DND-41 (cell line): ENCODE data around the gene CEMIP.

Source experiments
- EZH2 ChIP-seq: IDR thresholded peaks from 3 replicates; pipeline ENCODE4 v1.6.1; 2012; ENCODE audit warnings: borderline replicate concordance, low read depth, mild to moderate bottlenecking, moderate library complexity, low read length, inconsistent platforms; ENCODE audit not compliant: severe bottlenecking
- TF ChIP-seq, protein P1 (sequence below): IDR thresholded peaks from 2 replicates; pipeline ENCODE4 v1.5.1; 2012; ENCODE audit warnings: borderline replicate concordance, low read length, moderate library complexity, mild to moderate bottlenecking; ENCODE audit not compliant: poor library complexity, severe bottlenecking; ENCODE audit errors: extremely low read depth

GRCh38 chr15:80932989-80933388 is 153.8 kb downstream of the CEMIP start:
- TF ChIP-seq, protein P1, sequence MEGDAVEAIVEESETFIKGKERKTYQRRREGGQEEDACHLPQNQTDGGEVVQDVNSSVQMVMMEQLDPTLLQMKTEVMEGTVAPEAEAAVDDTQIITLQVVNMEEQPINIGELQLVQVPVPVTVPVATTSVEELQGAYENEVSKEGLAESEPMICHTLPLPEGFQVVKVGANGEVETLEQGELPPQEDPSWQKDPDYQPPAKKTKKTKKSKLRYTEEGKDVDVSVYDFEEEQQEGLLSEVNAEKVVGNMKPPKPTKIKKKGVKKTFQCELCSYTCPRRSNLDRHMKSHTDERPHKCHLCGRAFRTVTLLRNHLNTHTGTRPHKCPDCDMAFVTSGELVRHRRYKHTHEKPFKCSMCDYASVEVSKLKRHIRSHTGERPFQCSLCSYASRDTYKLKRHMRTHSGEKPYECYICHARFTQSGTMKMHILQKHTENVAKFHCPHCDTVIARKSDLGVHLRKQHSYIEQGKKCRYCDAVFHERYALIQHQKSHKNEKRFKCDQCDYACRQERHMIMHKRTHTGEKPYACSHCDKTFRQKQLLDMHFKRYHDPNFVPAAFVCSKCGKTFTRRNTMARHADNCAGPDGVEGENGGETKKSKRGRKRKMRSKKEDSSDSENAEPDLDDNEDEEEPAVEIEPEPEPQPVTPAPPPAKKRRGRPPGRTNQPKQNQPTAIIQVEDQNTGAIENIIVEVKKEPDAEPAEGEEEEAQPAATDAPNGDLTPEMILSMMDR = no peak
- TF ChIP-seq EZH2 = no peak
